H1 (cell line): ENCODE results near the gene ADSS1. TPM values are rescaled to one million over a fixed set of nuclear protein-coding genes. Genes with fewer than 3 reads are reported as not detected.

ENCODE experiments used
- BACH1 ChIP-seq: IDR thresholded peaks from 2 replicates; pipeline ENCODE4 v1.6.1; 2012; ENCODE audit warnings: low read length, improper control_type of control experiment
- GTF2F1 ChIP-seq: IDR thresholded peaks from 2 replicates; pipeline ENCODE4 v1.6.1; 2012; ENCODE audit warnings: low read depth, low read length, improper control_type of control experiment, borderline replicate concordance
- NRF1 ChIP-seq: IDR thresholded peaks from 2 replicates; pipeline ENCODE4 v1.6.1; 2011; ENCODE audit warnings: mild to moderate bottlenecking, low read depth, low read length, improper control_type of control experiment
- SP2 ChIP-seq: IDR thresholded peaks from 2 replicates; pipeline ENCODE4 v1.6.1; 2012; ENCODE audit warnings: mild to moderate bottlenecking, low read length, inconsistent platforms
- TAF1 ChIP-seq: IDR thresholded peaks from 2 replicates; pipeline ENCODE4 v1.6.1; 2011; ENCODE audit warnings: mild to moderate bottlenecking, low read depth, low read length
- USF2 ChIP-seq: IDR thresholded peaks from 2 replicates; pipeline ENCODE4 v1.6.1; 2011; ENCODE audit warnings: low read length, improper control_type of control experiment
- ZNF274 ChIP-seq: IDR thresholded peaks from 2 replicates; pipeline ENCODE4 v1.7.0; 2012; ENCODE audit warnings: low read length, borderline replicate concordance; ENCODE audit errors: extremely low read depth
- polyA plus RNA-seq, 7 experiments: library from polyadenylated mRNA; depleted of rRNA in 3 of 7; stranded (reverse) in 5 of 7; unstranded in 2 of 7; fragments of >200 nt in 5 of 7; fragments of 200-250 nt in 2 of 7; gene quantifications; 1 replicate in 5 of 7; 2 replicates in 1 of 7; 4 replicates in 1 of 7; pipeline versions ENCODE4 v1.2.1 to v1.2.3, GENCODE V29; 2011 to 2013; ENCODE audit warnings: missing spikeins in 2 of 7, mixed read lengths in 2 of 7
- total RNA-seq: library from RNA; stranded (reverse); fragmentation: NEBNext Ultra II Directional; extraction: Animal tissue kit (Norgen Biotek cat#: 25700); gene quantifications from 2 replicates; pipeline ENCODE4 v1.2.1, GENCODE V29; 2021

The ADSS1 gene
- total and polyA plus RNA-seq, 2 of the 8 experiments (the other 6 are each of a cell fraction or from before 2014, with no cell fraction given) = 7.1 to 7.9 TPM

- no peak for TF ChIP-seq GTF2F1
- no peak for TF ChIP-seq USF2
- TF ChIP-seq SP2 = no peak
- no peak for TF ChIP-seq TAF1
- no peak for TF ChIP-seq ZNF274
- no peak for TF ChIP-seq BACH1
- no peak for TF ChIP-seq NRF1
- TF ChIP-seq, all 59 proteins: peak for 0
Observed at GRCh38 chr14:104779776-104780512, 55.9 kb downstream of the ADSS1 start (continued).
